GM19193 (cell line): Measurements from ENCODE around the gene FBXW4.

Experiments
- POLR2A ChIP-seq: IDR thresholded peaks from 4 replicates; pipeline ENCODE4 v1.6.1; 2011; ENCODE audit not compliant: insufficient read depth, insufficient read length; ENCODE audit errors: extremely low read depth

The FBXW4 gene

GRCh38 chr10:101587725-101588653, 107.0 kb downstream of the FBXW4 start, which contains the start of the genes DPCD and POLL:
TSS of gene DPCD (plus strand) at chr10:101588321. CDS start at chr10:101588337, 16 bp downstream.
TSS of gene POLL (minus strand) at chr10:101588257. CDS start at chr10:101587360, 897 bp downstream.
- TF ChIP-seq POLR2A, result peak; percentile 70

GRCh38 chr10:101585841-101586240, 109.1 kb downstream of the FBXW4 start:
- TF ChIP-seq POLR2A, result no peak

DNA sequence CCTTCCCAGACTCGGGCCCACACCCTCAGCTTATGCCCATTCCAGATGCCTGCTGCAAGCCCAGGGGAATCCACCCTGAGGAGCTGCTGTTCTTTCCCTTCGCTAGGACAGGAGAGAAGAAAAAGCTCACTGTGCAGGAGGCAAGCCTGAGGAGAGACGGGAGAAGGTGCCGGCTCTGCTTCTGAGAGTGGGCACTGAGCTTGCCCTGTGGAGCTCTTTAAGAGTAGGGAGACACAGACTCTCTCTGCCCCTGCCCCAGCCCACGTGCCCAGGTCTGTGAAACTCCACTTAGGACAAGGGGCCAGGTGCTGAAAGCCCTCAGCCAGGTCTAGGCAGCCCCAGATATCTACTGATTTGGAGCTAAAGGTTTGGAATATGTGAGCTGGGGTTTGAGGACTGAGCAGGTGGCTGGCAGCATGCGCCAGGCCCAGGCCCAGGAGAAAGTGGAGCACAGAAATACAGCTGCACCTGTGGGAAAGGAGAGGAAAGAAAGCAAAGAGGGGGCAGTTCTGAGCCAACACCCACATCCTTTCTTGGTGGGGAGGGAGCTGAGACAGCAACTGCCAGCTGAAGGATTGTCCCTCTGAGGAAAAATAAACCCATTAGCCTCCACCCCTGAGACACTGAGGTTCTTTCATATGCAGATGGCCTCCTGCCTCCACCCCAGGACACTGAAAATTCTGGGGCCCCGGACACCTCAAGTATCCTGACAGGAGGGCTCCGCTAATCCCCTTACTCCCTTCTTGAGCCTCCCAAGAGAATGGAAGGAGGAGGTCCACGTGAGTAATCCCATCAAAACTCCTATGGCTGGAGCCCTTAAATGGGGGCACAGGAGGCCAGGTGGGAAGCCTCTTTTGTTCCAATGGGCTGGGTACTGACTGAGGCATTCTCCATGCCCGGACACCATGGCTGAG, 114.2 kb downstream of the FBXW4 start:
- TF ChIP-seq POLR2A, result no peak

DNA sequence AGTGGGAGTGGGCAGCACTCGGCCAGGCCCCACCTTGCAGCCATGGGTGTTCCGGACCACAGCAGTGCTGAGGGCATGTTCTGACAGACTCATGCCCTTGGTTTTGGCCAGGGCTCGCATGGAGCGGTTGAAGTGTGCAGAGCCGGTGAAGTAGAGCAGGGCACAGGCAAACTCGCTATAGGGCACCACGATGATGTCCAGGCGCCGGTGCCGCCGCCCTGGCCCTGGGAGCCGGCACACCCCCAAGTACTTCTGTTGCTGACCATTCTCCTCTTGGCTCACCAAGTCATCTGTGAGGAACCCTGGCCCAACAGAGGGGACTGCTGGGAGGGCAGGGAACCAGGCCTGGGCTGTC, 115.5 kb downstream of the FBXW4 start:
- no peak for TF ChIP-seq POLR2A

DNA sequence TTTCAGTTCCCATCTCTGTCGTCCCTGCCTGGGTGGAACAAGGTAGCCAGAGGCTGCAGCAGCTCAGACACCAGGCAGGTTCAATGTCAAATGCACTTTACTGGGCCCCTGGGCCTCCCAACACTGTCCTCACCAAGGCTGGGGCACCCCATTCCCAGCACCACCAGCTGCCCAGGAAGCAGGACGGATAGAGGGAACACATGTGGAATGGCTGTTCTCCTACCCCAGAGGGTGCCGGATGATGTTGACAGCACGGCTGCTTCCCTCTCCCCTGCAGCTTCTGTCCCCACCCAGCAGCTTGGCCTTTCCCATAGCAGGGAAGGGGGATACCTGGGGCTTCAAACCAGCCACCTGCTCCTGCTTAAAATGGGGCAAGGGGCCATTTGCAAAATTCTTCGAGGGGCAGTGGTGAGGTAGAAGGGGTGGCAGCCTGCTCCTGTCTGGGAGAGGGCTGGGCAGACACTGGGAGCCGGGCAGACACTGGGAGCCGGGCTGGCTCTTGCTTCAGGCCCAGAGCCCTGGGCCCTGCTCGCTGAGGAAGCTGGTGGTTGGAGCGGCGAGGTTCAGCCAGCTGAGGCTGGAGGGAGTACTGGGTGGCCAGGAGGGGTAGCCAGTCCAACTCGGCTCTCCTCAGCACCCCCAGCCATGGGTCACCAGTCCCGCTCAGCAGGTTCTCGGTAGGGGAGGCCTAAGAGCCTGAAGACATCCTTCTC, 116.0 kb downstream of the FBXW4 start:
- no peak for TF ChIP-seq POLR2A

GRCh38 chr10:101578192-101578591, 116.8 kb downstream of the FBXW4 start:
- no peak for TF ChIP-seq POLR2A

DNA sequence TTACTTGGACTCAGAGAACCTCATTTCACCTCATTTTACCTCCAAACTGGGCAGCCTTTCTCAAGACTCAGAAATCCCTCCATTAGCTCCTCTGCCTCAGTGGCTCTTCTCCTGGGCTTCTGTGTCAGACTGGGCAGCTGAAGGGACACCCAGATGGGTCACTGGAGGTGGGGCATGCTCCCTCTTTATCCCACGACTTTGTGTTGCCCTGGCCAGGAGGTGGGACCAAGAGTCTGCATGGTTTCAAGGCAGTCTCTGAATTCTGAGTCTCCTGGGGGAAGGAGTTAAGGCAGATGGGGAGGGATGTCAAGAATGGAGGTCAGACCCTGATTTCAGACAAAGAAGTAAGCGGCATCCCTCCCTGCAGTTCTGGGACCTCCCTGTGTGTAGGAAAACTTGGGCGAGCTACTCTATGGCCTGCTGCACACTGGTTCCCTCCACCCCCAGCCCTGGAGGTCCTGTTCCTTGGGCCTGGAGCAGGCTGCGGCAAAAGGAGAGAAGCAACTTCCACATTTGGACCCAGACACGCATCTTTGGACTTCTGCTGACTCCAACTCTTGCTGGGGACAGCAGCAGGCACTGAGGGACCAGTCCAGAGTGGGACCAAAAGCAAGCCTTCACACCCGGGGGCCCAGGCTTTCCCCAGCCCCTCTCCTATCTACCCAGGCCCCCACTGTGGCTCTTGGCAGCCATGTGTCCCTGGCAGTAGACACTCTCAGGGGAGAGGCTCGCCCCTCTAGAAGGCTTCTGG, 117.7 kb downstream of the FBXW4 start:
- no peak for TF ChIP-seq POLR2A

- no peak for TF ChIP-seq POLR2A
Measured at GRCh38 chr10:101576211-101576863, 118.6 kb downstream of the FBXW4 start.

GRCh38 chr10:101575580-101576210, 119.3 kb downstream of the FBXW4 start:
- no peak for TF ChIP-seq POLR2A

DNA sequence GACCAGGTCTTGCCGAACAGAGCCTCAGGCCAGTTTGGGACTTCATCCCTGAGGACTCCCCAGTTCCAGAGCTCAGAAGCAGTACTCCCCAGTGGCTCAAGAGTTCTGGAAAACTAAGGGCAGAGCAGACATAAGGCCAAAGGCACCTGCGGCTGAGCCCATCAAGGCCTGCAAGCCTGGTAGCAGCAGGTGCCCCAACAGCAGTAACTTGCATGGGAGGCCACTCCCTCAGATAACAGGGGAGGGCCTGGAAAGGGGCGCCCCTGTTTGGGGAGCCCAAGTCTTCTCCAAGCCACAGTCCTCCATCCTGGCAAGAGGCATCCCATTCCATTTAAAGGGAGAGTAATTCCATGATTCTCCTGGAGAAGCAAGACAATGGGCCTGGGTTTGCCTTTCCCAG, 119.9 kb downstream of the FBXW4 start:
- no peak for TF ChIP-seq POLR2A

DNA sequence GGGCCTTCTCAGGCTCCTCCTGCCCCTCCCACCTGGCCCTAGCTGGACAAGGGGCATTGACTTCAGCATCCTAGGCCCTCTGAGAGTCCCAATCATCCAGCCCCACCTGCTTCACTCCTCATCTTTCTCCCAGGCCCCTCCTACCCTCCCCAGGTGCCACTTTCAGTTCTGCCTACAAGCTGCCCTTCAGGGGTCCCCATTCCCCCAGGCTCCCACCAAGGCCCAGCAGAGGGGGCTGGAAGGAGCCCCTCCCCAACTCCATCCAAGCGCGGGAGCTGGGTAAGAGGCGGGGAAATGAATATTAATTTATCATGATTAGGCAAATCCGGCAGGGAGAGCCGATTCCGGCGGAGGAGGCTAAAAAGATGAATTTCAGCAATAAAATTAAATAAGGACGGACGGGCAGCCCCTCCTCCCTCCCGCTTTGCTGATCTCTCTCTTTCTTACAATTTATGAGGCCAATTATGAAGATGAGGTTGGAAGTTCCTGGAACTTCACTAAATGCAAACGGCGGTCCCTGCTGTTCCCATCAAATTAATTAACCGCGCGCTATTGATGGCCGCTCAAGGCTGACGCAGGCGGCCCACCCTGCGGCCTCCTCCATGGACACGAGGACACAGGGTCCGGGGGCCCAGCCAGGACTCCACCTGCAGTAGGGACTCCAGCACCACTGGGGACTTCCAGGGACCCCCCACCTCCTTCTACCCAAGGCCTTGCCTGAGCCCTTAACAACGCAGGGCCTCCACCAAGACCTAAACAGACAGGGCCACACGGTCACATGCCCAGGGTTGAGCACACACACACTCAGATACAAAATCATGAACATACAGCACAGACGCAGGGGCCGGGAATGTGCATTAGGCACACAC, 120.9 kb downstream of the FBXW4 start:
- TF ChIP-seq POLR2A, result no peak

GRCh38 chr10:101572785-101573184, 122.2 kb downstream of the FBXW4 start:
- no peak for TF ChIP-seq POLR2A
